Body of pancreas (tissue), 4 donors: Measurements from ENCODE around the gene ENTPD8.

ENCODE experiments used
- CTCF ChIP-seq, 7 experiments: fragments of 450-650 bp in 4 of 7; fragments of 200-600 bp in 3 of 7; sonication (generic) in 3 of 7; IDR thresholded peaks; one replicate each; pipeline ENCODE4 v1.5.1; 2016 to 2019; ENCODE audit warnings: antibody characterized with exemption in 7 of 7
- POLR2A ChIP-seq, 3 donors: fragments of 450-650 bp; IDR thresholded peaks; one replicate each; pipeline ENCODE4 v1.6.1; 2016; ENCODE audit warnings: antibody characterized with exemption in 3 of 3, mild to moderate bottlenecking in 2 of 3

- TF ChIP-seq CTCF (IDR thresholded peaks at IDR 0.05) (no peak), POLR2A (IDR thresholded peaks at IDR 0.05) (no peak)
These were observed 3.1 kb upstream of the ENTPD8 start for GRCh38 chr9:137444106-137444790.
